Activated CD4-positive, alpha-beta T cell treated with anti-CD3 and anti-CD28 coated beads for 48 hours (primary cell): ENCODE data around the gene ZFHX2.

ENCODE experiments used
- DNase-seq: peaks from one replicate; pipeline ENCODE4 v3.0.0-alpha.2; 2020

ZFHX2 gene

GRCh38 chr14:23572524-23572828 lies 20.9 kb upstream of the ZFHX2 start:
- no peak for DNase-seq

GRCh38 chr14:23571701-23572523 lies 20.3 kb upstream of the ZFHX2 start:
- DNase-seq: no peak

GRCh38 chr14:23570806-23571483 lies 19.4 kb upstream of the ZFHX2 start:
- no peak for DNase-seq

- DNase-seq: no peak
Measured at GRCh38 chr14:23569443-23570151, 18.0 kb upstream of the ZFHX2 start.

GRCh38 chr14:23568600-23569331 lies 17.2 kb upstream of the ZFHX2 start:
- no peak for DNase-seq

GRCh38 chr14:23568021-23568599 lies 16.5 kb upstream of the ZFHX2 start:
- DNase-seq: no peak

- peak; percentile 94 for DNase-seq
Measured at GRCh38 chr14:23567186-23568020, 15.8 kb upstream of the ZFHX2 start, which contains the start of gene AP1G2. Gene AP1G2, minus strand, starts transcription at chr14:23567791. Its CDS starts 477 bp downstream, at chr14:23567314.

- DNase-seq: no peak
Measured at GRCh38 chr14:23566778-23567185, 15.2 kb upstream of the ZFHX2 start.

GRCh38 chr14:23566112-23566777 lies 14.7 kb upstream of the ZFHX2 start:
- DNase-seq: no peak

GRCh38 chr14:23565626-23566025 lies 14.1 kb upstream of the ZFHX2 start:
- no peak for DNase-seq

- no peak for DNase-seq
Measured at GRCh38 chr14:23564876-23565275, 13.3 kb upstream of the ZFHX2 start.

GRCh38 chr14:23564181-23564812 lies 12.7 kb upstream of the ZFHX2 start:
- no peak for DNase-seq

- no peak for DNase-seq
Measured at GRCh38 chr14:23563473-23564180, 12.1 kb upstream of the ZFHX2 start.

GRCh38 chr14:23562822-23563472 lies 11.4 kb upstream of the ZFHX2 start:
- DNase-seq: peak; percentile 73

GRCh38 chr14:23561873-23562821 lies 10.6 kb upstream of the ZFHX2 start:
- DNase-seq: no peak

- no peak for DNase-seq
Measured at GRCh38 chr14:23561259-23561658, 9.7 kb upstream of the ZFHX2 start.

- DNase-seq: no peak
Measured at GRCh38 chr14:23559926-23560520, 8.5 kb upstream of the ZFHX2 start.
